NCI-H146 (cell line): ENCODE data around the gene ARHGEF7.

Source experiments
- DNase-seq: peaks from one replicate; lab custom pipeline; 2025; lab: John Stamatoyannopoulos, UW

Gene ARHGEF7

DNA sequence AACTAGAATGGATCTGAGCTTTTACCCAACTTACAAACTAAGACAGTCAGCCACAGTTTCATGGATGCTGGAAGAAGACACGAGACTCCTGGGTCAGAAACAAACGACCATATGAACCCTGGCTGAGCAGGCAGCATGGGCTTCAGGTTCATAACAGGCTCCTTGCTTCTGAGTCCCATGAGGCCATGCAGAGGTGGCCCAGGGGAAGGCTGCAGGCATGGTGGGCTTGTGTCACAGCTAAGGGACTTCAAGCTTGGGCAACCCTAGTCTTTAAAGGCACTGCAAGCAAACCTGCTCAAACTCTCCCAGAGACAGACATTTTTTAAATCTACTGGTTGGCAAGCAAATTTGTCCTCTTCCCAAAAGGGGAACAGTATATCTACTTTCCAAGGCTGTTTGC, 5.1 kb upstream of the ARHGEF7 start:
- DNase-seq: no peak

DNA sequence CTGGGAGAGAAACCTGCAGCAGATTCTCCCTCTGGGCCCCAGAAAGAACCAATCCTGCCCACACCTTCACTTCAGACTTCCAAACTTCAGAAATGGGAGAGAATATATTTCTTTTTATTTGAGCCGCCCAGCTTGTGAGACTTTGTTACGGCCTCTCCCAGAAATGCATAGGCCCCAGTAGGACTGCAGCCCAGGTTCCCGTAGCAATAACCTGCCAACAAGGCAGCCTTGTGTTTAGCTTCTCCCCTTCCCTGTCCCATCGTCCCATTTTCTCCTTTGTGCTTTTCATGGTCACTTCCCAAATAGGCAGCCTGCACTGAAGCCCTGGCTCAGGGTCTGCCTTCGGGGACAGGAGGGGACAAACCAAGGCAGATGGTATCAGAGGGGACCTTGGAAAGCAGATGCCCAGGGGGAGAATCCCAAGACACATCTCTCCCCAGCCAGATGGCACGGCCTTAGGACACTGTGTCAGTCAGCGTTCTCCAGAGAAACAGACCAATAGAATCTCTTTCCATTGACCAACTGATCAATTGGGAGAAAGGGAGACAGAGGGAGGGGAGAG, 3.7 kb upstream of the ARHGEF7 start:
- DNase-seq: no peak

DNA sequence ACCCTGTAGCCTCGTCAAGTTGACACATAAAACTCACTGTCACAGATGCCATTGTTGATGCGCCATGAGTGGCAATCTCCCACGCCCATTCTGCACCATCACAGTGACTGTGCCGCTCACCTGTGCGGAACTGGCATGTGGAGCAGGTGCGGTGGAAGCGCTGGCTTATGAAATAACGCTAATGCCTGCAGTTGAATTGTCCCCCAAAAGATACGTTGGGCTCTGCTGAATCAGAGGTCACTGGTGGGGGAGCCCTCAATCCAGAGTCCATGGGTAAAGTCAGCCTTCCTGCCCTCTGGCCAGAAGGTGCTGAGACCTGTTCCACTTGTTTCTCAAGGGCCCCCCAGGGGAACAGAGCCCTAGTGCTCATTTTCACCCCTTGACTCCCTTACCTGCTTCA, 2.9 kb upstream of the ARHGEF7 start:
- no peak for DNase-seq

DNA sequence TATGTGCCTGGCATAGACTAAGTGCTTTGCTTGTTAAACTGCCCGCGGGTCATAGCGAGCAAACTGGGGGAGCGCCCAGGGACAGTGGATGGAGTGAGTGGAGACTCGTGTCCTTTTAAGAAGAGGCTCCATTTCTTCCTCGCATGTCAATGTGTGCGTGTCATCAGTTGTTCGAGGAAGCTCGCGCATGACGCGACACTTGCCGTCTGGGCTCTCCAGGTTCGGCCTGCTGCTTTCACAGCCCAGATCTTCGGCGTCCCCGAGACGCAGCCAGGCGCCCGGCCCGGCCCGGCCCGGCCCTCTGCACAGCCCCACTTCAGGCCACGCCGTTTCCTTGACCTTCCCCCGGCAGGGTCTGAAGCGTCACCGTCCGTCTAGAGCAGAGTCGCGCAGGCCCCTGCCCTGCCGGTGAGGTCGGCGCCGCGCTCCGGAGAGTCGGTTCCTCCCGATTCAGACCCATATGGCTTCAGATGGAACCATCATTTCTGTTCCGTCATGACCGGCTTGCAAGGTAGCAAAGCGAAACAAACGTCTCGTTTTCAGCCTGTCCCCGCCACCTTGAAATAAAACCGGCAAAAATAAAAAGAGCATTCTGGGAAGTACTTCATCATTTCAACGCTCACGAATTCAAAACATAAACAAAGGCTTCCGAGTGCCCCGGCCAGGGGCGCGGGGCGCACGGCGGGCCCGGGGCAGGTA, 599 bp upstream of the ARHGEF7 start:
- DNase-seq: peak; percentile 36

DNA sequence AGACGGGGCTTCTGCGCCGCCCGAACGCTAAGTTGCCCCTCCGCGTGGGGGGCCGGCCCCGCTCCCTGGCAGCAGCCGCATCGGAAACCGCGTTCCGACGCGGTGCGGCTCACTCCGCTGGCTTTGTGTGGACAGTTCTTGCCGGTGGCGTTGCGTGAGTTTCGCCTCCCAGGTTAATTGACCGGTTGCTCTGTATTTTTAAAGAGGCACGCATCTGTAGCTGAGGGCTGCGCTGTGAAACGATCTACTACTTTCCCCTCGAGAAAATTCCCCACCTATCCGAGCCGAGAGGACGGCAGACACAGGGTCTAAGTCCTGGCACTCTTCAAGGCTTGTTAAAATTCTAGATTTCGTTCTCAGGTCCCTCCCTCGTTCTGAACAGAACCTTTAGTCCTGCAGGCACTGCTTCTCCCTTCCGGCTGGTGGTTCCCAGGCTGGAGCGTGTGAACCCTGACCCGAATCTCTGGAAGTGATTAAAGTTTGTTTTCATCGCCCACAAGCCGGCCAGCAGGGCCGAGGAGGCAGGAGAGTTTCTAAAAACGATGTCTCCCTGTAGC, 933 bp downstream of the ARHGEF7 start:
- DNase-seq: no peak

DNA sequence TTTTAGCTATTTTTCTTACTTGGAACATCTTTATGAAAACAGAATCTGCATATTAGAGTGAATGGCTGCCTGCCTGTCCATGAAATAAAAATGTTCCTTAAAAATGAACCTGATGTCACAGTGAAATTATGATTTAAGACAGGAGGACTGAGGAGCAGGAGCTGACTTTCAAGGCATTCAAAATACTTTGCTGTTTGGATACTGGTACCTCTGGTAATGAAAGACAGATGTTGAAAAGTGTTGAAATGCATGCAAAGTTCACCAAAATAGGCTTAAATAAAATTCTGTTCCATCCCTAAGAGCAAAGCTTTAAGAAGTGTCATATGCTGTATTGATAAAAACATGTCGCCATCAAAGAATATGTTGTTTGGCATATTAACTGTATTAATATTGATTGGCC, 1.7 kb downstream of the ARHGEF7 start:
- no peak for DNase-seq

DNA sequence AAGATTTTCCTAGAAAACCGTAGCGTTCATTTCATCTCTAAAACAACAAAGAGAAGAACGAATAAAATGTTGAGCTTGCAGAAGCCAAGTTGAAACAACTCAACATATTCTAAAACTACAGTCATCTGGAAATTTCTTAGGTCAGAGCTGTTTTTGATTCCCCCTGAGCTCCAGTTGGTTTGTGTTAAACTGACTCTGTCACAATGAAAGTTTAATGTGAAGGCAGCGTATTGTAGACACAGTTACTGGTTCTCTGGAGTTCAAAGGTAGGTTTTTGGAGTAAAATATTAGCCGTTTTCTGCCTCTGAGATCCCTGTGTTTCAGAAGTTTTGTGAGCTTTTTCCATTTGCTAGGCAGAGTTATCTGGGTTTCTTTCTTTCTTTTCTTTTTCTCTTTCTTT, 2.2 kb downstream of the ARHGEF7 start:
- DNase-seq: no peak

DNA sequence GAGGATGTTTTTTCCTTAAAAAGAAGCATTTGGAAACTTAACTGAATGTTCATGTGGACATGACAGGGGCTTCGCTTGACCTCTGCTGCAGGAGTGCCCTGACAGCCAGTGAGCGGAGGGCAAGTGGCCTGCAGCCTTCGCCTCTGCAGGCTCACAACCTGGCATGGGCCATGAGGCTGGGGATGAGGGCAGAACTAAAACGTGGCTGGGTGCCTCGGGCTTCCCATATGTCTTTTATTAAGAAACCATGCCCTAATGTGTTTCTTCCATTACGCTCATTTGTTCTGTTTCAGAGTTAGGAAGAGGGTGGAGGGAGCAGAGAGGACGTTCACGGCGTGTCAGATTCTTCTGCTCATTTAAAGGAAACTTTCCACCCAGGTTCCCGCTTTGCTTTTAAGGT, 2.9 kb downstream of the ARHGEF7 start:
- no peak for DNase-seq

DNA sequence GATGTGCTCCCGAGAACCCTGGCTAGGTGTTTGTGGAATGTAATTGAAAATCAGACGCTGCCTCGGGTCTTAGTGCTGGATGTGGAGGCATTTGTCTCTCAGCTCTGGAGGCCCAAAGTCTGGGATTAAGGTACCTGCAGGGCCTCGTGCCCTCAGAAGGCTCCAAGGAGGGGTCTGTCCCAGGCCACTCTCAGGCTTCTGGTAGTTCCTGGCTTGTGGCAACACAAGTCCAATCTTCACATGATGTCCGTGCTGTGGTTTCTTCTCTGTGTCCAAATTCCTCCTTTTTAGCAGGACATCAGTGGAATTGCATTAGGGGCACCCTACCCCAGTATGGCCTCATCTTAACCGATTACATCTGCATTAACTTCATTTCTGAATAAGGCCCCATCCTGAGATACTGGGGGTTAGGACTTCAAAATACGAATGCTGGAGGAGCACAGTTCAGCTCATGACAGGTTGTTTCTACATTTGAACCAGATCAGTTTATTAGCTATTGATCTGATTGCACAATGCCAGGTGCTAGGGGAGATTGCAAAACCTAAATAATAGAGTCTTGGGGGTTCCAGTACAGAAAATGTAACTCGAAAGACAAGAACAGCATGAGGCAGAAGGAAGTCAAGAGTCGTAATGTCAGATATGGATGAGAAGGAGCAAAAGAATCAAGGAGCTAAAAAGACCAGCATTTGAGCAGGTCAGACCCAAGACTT, 3.9 kb downstream of the ARHGEF7 start:
- DNase-seq: no peak

DNA sequence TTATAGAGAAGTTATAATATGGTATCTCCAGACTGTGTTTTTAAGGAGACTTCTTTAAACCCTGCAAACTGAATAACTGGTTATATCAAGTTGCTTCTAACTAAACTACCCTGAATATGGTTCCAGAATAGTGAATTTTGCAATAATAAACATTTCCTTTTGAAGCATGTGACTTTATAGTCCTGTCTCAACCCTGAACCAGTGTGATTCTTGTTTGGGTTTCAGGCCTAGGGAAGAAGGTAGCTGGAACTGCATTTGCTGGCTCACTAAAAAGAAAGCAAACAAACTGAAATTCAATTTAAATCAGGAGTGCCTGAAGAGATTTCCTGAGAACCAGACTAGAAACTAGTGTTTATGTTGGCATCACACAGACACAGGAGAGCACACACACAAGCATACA, 4.9 kb downstream of the ARHGEF7 start:
- no peak for DNase-seq

DNA sequence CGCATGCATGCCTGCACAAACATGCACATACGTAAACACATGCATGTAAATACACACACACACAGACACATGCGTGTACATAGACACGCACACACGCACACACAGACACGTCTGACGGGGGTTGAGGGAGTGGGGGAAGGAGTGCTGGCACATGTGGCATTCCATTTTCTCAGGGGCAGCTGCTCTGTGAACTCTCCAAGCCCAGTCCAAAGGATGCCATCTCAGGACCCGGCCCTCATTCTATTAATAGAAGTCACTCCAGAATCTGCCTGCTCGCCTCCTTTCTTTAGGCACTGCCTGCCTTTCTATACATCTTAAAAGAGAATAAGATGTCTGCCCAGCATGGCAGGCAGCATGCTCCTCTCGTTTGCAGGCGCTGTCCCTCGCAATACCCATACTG, 5.3 kb downstream of the ARHGEF7 start:
- no peak for DNase-seq

DNA sequence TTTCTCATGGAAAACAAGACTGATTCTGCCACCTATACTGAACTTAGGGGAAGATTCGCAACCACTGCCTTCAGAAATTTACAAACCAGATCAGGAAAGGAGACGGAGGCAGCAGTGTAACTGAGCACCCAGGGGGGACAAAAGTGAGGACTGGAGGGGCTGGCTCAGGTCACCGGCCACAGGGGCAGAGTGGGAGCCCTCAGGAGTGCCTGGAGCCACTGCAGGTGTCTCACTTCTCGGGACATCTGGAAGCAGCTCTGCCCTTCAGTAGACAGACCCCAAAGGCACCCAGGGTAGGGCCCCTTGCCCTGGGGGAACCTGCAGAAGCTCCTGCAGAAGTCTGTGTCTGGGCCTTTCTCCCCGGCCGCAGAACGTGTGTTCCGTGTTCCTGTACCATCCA, 5.8 kb downstream of the ARHGEF7 start:
- no peak for DNase-seq

DNA sequence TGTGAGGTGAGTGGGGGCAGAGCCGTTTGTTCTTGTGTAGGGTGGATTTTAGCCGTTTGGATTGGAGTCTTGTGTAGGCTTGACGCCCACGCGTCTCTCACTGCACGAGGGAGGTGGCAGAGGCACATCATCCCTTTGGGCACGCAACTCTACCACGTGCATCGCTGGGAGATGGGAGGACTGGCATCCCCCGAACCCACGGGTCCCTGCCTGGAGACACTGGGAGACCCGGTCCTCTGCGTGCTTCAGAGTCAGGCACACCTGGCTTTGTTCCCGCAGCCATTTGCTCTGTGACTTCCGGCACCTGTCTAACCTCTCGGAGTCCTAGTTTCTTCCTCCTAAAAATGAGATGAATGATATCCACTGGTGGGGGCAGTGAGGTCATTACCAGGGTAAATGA, 6.4 kb downstream of the ARHGEF7 start:
- DNase-seq: no peak

DNA sequence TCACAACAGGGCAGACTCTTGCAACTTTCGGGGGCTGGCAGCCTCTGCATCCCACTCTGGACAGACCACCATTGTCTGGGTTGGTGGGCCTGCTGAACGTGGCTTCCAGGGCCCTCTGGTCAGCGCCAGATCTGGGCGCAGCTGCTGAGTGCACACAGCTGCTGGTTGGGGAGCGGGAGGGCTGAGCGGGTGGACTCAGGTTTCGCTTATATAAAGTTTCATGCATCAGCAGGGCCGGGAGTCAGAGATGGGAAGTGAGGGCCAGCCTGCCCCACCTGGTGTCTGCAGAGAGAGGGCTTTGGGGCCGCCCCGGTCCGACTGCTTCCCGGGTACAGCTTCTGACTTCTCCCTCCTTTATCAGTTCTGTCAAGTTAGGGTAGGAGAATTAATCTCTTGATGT, 6.9 kb downstream of the ARHGEF7 start:
- DNase-seq: peak; percentile 19

DNA sequence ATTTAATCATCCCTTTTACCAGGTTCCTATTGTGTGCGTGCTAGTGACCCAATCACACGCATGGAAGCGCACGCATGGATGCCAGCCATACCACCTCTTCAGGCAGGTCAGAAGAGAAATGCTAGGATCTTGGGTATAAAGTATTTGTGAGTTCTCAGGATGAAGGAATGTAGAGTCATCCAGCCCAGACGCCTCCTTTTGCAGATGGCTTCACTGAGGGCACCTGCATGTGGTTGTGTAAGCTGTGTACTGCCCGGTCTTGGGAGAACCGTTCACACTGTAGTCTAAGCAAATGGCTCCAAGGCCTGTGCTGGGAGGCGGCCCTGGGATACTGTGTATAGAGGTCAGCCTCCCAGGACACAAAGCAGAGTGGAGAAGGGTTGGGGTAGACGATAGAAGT, 7.5 kb downstream of the ARHGEF7 start:
- DNase-seq: no peak

DNA sequence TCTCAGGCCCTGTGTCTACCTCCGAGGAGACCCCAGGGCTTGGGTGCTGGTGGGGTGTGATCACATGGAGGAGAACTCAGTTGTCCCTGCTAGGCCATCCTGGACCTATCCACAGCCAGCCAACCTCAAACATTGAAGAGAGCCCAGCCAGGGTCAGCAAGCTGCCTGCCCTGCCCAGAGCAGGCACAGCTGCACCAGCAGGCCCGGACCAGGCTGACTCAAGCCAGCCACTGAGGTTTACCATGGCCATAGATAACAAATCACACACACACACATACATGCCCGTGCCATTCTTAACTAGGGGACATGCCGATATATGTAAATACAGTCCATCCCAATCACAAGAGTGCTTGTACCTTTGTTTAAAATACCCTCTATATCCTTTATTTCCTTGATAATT, 8.1 kb downstream of the ARHGEF7 start:
- no peak for DNase-seq

DNA sequence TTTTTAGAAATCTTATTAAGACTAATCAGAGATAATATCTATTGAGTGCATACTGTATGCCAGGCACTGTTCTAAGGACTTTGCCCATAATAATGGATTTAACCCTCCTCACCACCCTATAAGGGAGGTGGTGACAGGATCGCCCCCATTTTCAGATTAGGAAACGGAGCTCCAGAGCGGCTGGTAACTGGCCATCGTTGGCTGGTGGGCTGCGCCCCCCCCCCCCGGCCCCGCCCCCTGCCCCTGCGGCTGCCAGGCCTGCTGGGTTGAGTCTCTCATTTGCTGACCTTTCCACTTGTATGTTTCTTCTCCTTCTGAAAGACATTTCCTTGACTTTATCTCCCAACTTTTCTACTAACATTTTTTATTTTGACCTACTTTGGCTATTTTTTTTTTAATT, 8.5 kb downstream of the ARHGEF7 start:
- DNase-seq: no peak

DNA sequence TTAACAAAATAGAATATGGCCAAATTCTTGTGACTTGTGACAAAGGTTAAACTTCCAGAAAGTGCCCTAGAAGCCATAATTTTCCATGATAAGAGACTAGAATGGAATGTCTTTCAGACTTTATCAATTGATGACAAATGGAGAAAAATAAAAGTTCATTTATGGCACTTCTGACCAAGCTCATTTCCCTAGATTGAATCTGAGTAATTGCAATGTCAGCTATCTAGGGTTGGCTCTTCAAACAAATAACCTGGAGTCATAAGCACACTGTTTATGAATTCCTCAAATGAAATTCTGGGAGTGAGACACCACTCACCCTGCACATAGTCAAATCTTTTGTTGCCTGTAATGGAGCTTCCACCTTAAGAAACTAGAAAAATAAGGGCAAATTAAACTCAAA, 11.4 kb downstream of the ARHGEF7 start:
- no peak for DNase-seq

DNA sequence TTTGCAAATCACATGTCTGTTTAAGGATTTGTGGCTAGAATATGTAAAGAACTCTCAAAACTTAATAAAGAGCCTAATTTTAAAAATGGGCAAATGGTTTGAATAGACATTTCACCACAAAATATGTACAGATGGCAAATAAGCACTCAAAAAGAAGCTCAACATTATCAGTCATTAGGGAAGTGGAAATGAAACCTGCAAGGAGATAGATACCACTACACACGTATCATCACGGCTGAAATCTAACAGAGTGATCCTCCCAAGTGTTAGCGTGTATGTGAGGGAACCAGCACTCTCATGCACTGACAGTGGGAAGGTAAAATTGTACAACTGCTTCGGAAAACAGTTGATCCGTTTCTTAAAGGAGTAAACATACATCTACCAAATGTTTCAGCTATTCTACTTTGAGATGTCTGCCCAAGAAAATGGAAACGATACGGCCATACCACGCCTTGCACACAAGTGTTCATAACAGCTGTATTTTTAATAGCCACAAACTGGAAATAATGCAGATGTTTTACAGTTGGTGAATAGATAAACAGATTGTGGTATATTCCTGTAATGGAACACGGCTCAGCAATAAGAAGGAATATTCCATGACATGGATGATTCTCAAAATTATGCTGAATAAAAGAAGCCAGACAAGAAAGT, 14.5 kb downstream of the ARHGEF7 start:
- DNase-seq: no peak

DNA sequence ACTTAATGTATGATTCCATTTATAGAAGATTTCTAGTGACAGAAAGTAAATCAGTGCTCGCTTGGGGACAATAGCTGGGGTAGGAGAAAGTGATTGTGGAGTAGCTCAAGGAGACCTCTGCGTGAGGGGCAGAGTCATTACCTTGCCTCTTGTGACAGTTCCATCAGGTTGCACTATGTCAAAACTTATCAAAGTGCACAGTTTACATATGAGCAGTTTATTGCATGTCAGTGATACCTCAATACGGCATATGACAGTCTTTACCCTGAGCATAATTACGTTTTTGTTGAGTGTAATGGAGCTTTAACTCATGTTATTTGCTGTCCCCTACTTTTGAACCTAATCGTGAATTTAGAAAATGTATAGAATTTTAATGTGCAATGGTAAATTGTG, 15.0 kb downstream of the ARHGEF7 start:
- no peak for DNase-seq

DNA sequence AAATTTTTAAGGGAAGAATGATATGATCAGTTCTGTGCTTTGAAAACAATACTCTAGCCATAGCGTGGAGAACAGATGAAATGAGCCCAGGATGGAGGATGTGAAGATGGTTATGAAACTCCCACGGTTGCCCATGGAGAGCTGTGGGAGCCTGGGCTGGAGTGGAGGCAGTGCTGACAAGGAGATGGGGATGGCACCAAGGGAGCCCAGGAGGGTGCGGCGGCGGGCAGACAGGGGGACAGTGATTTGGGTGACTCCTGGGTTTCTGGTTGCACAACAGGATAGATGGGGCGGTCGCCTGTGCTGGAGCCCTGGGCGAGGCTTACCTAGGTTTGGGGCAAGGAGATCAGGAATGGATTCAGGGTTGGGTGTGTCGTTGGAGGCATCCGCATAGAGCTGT, 15.9 kb downstream of the ARHGEF7 start:
- no peak for DNase-seq

DNA sequence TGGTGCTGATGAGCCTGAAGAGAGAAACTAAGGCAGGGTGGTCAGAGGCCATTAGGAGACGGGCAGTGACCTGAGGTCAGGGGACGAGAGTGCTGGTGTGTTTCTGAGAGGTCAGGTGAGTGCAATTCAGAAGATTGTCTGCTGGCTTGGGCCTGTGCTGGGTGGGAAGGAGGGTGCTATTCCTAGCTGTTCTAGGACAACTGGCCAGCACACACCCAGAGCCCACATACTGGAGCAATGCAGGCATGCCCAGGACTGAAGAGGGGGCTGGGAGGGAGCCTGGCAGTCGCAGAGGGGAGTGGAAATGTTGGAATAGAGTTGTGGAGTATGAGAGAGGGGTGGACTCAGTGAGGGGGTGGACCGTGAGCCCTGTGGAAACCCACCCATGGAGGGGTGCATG, 16.5 kb downstream of the ARHGEF7 start:
- no peak for DNase-seq

DNA sequence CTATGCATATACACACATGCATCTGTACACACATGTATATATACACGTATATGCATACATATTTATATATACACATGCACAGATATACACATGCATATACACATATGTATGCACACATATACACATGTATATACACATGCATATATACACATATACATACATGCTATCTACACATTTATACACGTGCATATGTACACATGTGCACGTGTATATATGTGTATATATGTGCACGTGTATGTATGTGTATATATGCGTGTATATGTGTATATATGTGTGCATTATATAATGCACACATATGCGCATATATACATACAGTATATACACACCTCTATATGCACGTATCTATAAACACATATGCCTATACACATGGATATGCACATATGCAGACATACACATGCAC, 17.8 kb downstream of the ARHGEF7 start:
- no peak for DNase-seq
